KOPT-K1 (cell line): Measurements from ENCODE around the gene MRPL3.

ENCODE experiments used
- H3K27ac ChIP-seq: fragments of 200-600 bp; sonication (generic); 2 replicates; pipeline ENCODE4 v1.5.1; 2016; ENCODE audit warnings: antibody characterized with exemption, mild to moderate bottlenecking, low read depth, low read length; ENCODE audit not compliant: poor library complexity, severe bottlenecking
- H3K36me3 ChIP-seq: fragments of 200-600 bp; sonication (generic); 2 replicates; pipeline ENCODE4 v1.5.1; 2017; ENCODE audit warnings: antibody characterized with exemption, mild to moderate bottlenecking, low read length, moderate library complexity; ENCODE audit not compliant: insufficient read depth
- H3K9me3 ChIP-seq: fragments of 200-600 bp; sonication (generic); 2 replicates; pipeline ENCODE4 v1.5.1; 2017; ENCODE audit warnings: antibody characterized with exemption, low read length, mild to moderate bottlenecking; ENCODE audit not compliant: insufficient read depth, poor library complexity, severe bottlenecking

Gene MRPL3

GRCh38 chr3:131474115-131474514 lies 28.7 kb downstream of the MRPL3 start:
- H3K36me3 ChIP-seq = peaks cover 63% of the 10 kb centered on the region
- no peaks in the 10 kb centered on the region for H3K9me3 ChIP-seq
- no peak overlapping the region for H3K27ac ChIP-seq

- H3K27ac ChIP-seq = no peak overlapping the region
- H3K36me3 ChIP-seq = peaks cover 76% of the 10 kb centered on the region
- no peaks in the 10 kb centered on the region for H3K9me3 ChIP-seq
Measured at GRCh38 chr3:131470377-131470776, 32.4 kb downstream of the MRPL3 start.

DNA sequence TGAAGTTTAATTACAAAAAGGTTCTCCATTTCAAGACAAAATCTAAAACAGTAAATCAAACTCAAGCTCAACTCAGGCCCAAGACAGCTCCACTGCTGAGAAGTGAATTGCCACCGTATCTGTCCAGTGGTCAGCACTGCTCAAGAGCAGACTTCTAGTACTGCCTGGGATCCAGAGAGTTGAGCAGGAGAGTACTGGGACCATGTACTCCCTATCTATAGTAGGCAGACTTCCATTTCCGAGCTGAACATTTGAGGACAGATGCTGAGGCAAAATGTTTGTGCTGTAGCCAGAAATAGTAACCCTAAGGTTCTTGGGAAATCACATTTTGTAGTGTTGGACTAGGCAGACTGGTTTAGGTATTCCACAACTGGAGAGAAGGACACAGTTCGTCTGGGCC lies 44.1 kb downstream of the MRPL3 start:
- Histone ChIP-seq H3K27ac (no peak overlapping the region), H3K36me3 (peaks cover 63% of the 10 kb centered on the region), H3K9me3 (no peaks in the 10 kb centered on the region)

GRCh38 chr3:131457220-131457619 lies 45.6 kb downstream of the MRPL3 start:
- H3K27ac ChIP-seq = no peak overlapping the region
- no peaks in the 10 kb centered on the region for H3K9me3 ChIP-seq
- H3K36me3 ChIP-seq = peaks cover 49% of the 10 kb centered on the region

GRCh38 chr3:131454501-131454900 lies 48.3 kb downstream of the MRPL3 start:
- Histone ChIP-seq H3K27ac (no peak overlapping the region), H3K36me3 (peaks cover 22% of the 10 kb centered on the region), H3K9me3 (no peaks in the 10 kb centered on the region)

GRCh38 chr3:131453533-131453932 lies 49.2 kb downstream of the MRPL3 start:
- Histone ChIP-seq H3K9me3 (no peaks in the 10 kb centered on the region), H3K36me3 (peaks cover 12% of the 10 kb centered on the region), H3K27ac (no peak overlapping the region)

DNA sequence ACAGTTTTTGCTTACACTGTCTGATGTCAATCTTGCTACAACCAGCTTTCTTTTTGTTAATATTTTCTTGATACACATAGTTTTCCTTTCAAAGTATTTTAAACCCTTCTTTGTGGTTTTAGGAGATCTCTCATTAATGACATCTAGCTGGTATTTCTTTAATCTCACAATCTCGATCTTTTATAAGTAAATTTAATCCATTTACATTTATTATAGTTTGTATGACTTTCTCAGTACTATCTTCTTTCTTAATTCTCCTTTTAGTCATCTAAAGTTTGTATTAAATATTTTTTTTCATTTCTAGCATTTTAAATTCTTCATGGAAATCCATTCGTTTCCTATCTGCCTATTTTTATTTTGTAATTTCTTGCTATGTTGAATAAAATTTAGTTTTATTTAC lies 55.4 kb downstream of the MRPL3 start:
- Histone ChIP-seq H3K27ac (no peak overlapping the region), H3K9me3 (peaks cover 8% of the 10 kb centered on the region), H3K36me3 (no peaks in the 10 kb centered on the region)

DNA sequence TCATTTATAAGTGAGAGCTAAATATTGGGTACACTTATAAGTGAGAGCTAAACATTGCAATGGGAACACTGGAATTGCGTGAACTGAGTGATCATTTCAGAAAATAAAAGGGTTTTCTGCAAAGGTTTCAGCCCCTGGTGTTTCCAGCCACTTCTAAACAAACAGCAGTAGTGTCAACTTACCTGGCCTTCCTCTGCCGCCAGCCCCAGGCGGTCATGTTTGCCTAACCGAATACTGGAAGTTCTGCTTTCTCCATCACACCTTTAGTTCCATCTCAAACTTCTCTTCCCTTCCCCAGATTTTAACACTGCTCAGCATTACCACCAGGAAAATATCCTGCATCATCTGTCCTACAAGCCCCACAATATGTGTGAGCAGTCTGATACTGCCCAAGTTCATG lies 58.6 kb downstream of the MRPL3 start:
- no peak overlapping the region for H3K27ac ChIP-seq
- H3K36me3 ChIP-seq = no peaks in the 10 kb centered on the region
- peaks cover 8% of the 10 kb centered on the region for H3K9me3 ChIP-seq

- H3K9me3 ChIP-seq = no peaks in the 10 kb centered on the region
- H3K36me3 ChIP-seq = no peaks in the 10 kb centered on the region
- H3K27ac ChIP-seq = no peak overlapping the region
Measured at GRCh38 chr3:131439084-131439483, 63.7 kb downstream of the MRPL3 start.

- H3K36me3 ChIP-seq = no peaks in the 10 kb centered on the region
- no peaks in the 10 kb centered on the region for H3K9me3 ChIP-seq
- H3K27ac ChIP-seq = no peak overlapping the region
Measured at GRCh38 chr3:131435000-131435399, 67.8 kb downstream of the MRPL3 start.

- H3K27ac ChIP-seq = no peak overlapping the region
Measured at GRCh38 chr3:131432441-131432840, 70.3 kb downstream of the MRPL3 start.

GRCh38 chr3:131431754-131432153 lies 71.0 kb downstream of the MRPL3 start:
- no peaks in the 10 kb centered on the region for H3K36me3 ChIP-seq
- H3K27ac ChIP-seq = no peak overlapping the region
- no peaks in the 10 kb centered on the region for H3K9me3 ChIP-seq

More at GRCh38 chr3:131432441-131432840, 70.3 kb downstream of the MRPL3 start:
- H3K9me3 ChIP-seq = no peaks in the 10 kb centered on the region
- H3K36me3 ChIP-seq = no peaks in the 10 kb centered on the region

DNA sequence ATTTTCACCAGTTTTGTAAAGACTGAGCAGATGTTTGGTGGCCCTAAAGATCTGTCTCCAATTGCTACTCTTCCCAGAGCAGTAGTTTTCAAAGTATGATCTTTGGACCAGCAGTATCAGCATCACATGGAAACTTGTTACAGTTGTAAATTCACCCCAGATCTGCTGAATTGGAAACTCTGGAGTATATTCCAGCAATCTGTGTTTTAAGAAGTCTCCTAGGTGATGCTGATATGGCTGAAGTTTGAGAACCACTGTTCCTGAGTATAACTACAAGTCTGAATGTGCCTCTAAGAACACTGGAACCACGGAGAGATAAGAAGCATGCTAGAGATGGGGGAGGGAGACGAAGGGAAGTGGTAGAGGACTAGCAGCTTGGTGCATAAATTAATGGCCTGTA lies 75.5 kb downstream of the MRPL3 start:
- Histone ChIP-seq H3K27ac (no peak overlapping the region), H3K9me3 (no peaks in the 10 kb centered on the region), H3K36me3 (no peaks in the 10 kb centered on the region)

DNA sequence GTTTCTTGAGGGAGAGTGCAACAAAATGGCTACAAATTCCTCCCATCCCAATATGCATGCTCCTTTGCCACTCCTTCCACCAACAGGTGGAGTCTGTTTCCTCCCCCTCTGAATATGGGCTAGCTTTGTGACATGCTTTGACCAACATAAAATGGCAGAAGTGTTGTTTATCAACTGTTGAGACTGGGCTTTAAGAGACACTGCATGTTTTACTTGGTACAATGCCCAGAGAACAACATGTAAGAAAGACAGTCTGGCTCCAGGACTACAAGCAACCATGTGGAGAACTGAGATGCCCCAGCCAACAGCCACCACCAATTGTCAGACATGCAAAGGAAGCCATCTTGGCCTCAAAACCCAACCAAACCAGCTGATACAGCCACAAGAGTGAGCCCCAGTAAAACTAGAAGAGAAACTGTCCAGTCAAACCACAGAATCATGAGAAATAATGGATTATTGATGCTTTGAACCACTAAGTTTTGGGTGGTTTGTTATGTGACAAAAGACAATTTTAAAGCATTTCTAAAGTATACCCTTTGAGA lies 80.7 kb downstream of the MRPL3 start:
- H3K36me3 ChIP-seq = no peaks in the 10 kb centered on the region
- H3K27ac ChIP-seq = no peak overlapping the region
- H3K9me3 ChIP-seq = no peaks in the 10 kb centered on the region

- Histone ChIP-seq H3K36me3 (no peaks in the 10 kb centered on the region), H3K27ac (no peak overlapping the region), H3K9me3 (no peaks in the 10 kb centered on the region)
Measured at GRCh38 chr3:131421301-131421700, 81.5 kb downstream of the MRPL3 start.

DNA sequence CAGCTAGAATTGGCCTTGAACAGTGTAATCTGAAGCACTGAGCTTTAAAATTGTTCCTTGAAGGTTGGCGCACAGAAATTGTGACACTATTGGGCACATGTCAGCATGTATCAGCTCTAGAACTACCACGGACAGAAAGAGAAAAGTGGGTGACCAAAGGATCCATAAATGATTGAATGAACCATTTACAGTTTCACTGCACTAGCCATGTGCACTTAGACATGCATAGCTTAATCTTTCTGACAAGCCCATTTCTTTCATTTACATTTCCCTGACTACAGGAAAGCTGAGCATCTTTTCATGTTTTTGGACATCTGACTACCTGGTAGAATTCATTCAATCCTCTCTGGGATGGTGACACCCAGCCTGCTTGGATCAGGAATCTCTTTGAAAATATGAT lies 85.0 kb downstream of the MRPL3 start:
- no peak overlapping the region for H3K27ac ChIP-seq
- no peaks in the 10 kb centered on the region for H3K9me3 ChIP-seq
- no peaks in the 10 kb centered on the region for H3K36me3 ChIP-seq
